Suppressor macrophage (primary cell): Measurements from ENCODE around the gene MICALL1.

Experiments used
- DNase-seq, 4 experiments: peaks; one replicate each; pipeline ENCODE4 v3.0.0-alpha.2; 2020 to 2022
- total RNA-seq, 17 experiments: gene quantifications; one replicate each; lab custom pipeline; 2026; ENCODE audit warnings: mixed read lengths in 6 of 17, inconsistent platforms in 3 of 17; lab: John Stamatoyannopoulos, UW

The MICALL1 gene
- 43.9 to 156 (median 61.6) reads per million in 17 experiments for total RNA-seq

GRCh38 chr22:37905534-37906363, at the start of gene MICALL1:
Gene MICALL1 (plus strand): TSS chr22:37906297. CDS start chr22:37906423, 126 bp downstream.
- peak; percentile 66 to 92 (median 80) for DNase-seq

GRCh38 chr22:37860796-37861421, 45.2 kb upstream of the MICALL1 start:
- DNase-seq, result no peak

GRCh38 chr22:37862570-37863325, 43.3 kb upstream of the MICALL1 start:
- peak in 1 of 4 experiments; percentile 11 for DNase-seq

GRCh38 chr22:37865510-37865909, 40.6 kb upstream of the MICALL1 start:
- DNase-seq, result no peak

- no peak for DNase-seq
Measured at GRCh38 chr22:37870273-37870672, 35.8 kb upstream of the MICALL1 start.

- no peak for DNase-seq
Measured at GRCh38 chr22:37880668-37881440, 25.2 kb upstream of the MICALL1 start.

- DNase-seq, result no peak
Measured at GRCh38 chr22:37884420-37884819, 21.7 kb upstream of the MICALL1 start.

- DNase-seq, result no peak
Measured at GRCh38 chr22:37887584-37888378, 18.3 kb upstream of the MICALL1 start.

- DNase-seq, result no peak
Measured at GRCh38 chr22:37891926-37892325, 14.2 kb upstream of the MICALL1 start.

- no peak for DNase-seq
Measured at GRCh38 chr22:37892566-37893335, 13.3 kb upstream of the MICALL1 start.

- no peak for DNase-seq
Measured at GRCh38 chr22:37893583-37893983, 12.5 kb upstream of the MICALL1 start.

GRCh38 chr22:37894939-37895670, 11.0 kb upstream of the MICALL1 start:
- DNase-seq, result no peak

- DNase-seq, result peak; percentile 20 to 50 (median 45)
Measured at GRCh38 chr22:37896181-37896592, 9.9 kb upstream of the MICALL1 start.

- no peak for DNase-seq
Measured at GRCh38 chr22:37896939-37897338, 9.2 kb upstream of the MICALL1 start.

GRCh38 chr22:37897807-37898206, 8.3 kb upstream of the MICALL1 start:
- DNase-seq, result no peak

GRCh38 chr22:37898441-37899181, 7.5 kb upstream of the MICALL1 start:
- no peak for DNase-seq

GRCh38 chr22:37904572-37905533, 1.2 kb upstream of the MICALL1 start:
- peak; percentile 80 to 94 (median 89) for DNase-seq
